ENCODE measurements around the gene SMYD3. TPM values are rescaled to one million over a fixed set of nuclear protein-coding genes. Genes with fewer than 3 reads are reported as not detected.
A peak's percentile ranks its signal among the peaks of the same experiment; 100 is the strongest.

SMYD3 gene
- total and polyA plus RNA-seq, 9 of the 15 experiments (the other 6 are each of a cell fraction or from before 2014, with no cell fraction given), result 128 to 440 (median 197) TPM

DNA sequence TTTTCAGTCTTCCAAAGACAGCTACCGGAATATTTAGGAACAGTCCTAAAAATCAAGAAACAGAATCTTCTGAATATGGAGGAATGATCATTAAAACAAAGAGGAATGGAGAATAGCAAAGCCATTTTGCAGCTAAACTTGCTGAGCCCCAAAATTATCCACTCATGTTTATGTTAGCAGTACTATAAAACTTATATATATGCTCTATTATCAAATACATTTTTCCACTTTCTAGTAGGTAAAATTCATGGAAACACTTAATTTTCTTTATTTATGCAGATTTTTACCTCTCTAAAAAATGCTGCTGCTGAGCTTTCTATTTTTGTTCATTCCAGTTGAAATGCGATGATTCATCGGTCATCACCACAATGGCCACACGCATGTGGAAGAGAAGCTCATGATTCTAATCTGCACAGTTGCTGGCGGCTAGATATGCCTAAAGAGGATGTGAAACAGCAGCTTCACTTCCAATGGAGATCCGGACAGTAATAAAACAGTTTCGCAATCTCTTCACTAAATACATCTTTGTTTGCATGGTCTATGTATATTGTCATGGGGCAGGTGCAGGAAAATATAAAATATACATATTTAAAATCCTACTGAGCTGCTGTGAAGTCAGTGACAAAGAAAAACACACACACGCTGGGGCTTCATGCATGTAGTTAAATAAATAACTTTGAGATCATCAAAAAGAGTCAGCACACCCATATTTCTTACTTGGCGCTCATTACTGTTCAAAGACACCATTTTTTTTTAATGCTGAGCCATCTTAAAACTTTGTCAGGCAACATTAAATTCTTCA lies 292.2 kb downstream of the SMYD3 start (continued):
- TF ChIP-seq, protein P1, sequence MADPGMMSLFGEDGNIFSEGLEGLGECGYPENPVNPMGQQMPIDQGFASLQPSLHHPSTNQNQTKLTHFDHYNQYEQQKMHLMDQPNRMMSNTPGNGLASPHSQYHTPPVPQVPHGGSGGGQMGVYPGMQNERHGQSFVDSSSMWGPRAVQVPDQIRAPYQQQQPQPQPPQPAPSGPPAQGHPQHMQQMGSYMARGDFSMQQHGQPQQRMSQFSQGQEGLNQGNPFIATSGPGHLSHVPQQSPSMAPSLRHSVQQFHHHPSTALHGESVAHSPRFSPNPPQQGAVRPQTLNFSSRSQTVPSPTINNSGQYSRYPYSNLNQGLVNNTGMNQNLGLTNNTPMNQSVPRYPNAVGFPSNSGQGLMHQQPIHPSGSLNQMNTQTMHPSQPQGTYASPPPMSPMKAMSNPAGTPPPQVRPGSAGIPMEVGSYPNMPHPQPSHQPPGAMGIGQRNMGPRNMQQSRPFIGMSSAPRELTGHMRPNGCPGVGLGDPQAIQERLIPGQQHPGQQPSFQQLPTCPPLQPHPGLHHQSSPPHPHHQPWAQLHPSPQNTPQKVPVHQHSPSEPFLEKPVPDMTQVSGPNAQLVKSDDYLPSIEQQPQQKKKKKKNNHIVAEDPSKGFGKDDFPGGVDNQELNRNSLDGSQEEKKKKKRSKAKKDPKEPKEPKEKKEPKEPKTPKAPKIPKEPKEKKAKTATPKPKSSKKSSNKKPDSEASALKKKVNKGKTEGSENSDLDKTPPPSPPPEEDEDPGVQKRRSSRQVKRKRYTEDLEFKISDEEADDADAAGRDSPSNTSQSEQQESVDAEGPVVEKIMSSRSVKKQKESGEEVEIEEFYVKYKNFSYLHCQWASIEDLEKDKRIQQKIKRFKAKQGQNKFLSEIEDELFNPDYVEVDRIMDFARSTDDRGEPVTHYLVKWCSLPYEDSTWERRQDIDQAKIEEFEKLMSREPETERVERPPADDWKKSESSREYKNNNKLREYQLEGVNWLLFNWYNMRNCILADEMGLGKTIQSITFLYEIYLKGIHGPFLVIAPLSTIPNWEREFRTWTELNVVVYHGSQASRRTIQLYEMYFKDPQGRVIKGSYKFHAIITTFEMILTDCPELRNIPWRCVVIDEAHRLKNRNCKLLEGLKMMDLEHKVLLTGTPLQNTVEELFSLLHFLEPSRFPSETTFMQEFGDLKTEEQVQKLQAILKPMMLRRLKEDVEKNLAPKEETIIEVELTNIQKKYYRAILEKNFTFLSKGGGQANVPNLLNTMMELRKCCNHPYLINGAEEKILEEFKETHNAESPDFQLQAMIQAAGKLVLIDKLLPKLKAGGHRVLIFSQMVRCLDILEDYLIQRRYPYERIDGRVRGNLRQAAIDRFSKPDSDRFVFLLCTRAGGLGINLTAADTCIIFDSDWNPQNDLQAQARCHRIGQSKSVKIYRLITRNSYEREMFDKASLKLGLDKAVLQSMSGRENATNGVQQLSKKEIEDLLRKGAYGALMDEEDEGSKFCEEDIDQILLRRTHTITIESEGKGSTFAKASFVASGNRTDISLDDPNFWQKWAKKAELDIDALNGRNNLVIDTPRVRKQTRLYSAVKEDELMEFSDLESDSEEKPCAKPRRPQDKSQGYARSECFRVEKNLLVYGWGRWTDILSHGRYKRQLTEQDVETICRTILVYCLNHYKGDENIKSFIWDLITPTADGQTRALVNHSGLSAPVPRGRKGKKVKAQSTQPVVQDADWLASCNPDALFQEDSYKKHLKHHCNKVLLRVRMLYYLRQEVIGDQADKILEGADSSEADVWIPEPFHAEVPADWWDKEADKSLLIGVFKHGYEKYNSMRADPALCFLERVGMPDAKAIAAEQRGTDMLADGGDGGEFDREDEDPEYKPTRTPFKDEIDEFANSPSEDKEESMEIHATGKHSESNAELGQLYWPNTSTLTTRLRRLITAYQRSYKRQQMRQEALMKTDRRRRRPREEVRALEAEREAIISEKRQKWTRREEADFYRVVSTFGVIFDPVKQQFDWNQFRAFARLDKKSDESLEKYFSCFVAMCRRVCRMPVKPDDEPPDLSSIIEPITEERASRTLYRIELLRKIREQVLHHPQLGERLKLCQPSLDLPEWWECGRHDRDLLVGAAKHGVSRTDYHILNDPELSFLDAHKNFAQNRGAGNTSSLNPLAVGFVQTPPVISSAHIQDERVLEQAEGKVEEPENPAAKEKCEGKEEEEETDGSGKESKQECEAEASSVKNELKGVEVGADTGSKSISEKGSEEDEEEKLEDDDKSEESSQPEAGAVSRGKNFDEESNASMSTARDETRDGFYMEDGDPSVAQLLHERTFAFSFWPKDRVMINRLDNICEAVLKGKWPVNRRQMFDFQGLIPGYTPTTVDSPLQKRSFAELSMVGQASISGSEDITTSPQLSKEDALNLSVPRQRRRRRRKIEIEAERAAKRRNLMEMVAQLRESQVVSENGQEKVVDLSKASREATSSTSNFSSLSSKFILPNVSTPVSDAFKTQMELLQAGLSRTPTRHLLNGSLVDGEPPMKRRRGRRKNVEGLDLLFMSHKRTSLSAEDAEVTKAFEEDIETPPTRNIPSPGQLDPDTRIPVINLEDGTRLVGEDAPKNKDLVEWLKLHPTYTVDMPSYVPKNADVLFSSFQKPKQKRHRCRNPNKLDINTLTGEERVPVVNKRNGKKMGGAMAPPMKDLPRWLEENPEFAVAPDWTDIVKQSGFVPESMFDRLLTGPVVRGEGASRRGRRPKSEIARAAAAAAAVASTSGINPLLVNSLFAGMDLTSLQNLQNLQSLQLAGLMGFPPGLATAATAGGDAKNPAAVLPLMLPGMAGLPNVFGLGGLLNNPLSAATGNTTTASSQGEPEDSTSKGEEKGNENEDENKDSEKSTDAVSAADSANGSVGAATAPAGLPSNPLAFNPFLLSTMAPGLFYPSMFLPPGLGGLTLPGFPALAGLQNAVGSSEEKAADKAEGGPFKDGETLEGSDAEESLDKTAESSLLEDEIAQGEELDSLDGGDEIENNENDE (IDR thresholded peaks at IDR 0.05; ENCODE audit: low read depth, low read length), result no peak
- peak; percentile 53; the same call in 1 of the 2 replicates for TF ChIP-seq BRD4 (IDR thresholded peaks at IDR 0.05)
- TF ChIP-seq, protein P2, sequence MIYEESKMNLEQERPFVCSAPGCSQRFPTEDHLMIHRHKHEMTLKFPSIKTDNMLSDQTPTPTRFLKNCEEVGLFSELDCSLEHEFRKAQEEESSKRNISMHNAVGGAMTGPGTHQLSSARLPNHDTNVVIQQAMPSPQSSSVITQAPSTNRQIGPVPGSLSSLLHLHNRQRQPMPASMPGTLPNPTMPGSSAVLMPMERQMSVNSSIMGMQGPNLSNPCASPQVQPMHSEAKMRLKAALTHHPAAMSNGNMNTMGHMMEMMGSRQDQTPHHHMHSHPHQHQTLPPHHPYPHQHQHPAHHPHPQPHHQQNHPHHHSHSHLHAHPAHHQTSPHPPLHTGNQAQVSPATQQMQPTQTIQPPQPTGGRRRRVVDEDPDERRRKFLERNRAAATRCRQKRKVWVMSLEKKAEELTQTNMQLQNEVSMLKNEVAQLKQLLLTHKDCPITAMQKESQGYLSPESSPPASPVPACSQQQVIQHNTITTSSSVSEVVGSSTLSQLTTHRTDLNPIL (CRISPR knock-in tag; IDR thresholded peaks at IDR 0.05), result no peak
- TF ChIP-seq CAMTA2 (CRISPR knock-in tag; conservative IDR thresholded peaks at IDR 0.05), result no peak
- TF ChIP-seq, protein P3, sequence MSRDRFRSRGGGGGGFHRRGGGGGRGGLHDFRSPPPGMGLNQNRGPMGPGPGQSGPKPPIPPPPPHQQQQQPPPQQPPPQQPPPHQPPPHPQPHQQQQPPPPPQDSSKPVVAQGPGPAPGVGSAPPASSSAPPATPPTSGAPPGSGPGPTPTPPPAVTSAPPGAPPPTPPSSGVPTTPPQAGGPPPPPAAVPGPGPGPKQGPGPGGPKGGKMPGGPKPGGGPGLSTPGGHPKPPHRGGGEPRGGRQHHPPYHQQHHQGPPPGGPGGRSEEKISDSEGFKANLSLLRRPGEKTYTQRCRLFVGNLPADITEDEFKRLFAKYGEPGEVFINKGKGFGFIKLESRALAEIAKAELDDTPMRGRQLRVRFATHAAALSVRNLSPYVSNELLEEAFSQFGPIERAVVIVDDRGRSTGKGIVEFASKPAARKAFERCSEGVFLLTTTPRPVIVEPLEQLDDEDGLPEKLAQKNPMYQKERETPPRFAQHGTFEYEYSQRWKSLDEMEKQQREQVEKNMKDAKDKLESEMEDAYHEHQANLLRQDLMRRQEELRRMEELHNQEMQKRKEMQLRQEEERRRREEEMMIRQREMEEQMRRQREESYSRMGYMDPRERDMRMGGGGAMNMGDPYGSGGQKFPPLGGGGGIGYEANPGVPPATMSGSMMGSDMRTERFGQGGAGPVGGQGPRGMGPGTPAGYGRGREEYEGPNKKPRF (IDR thresholded peaks at IDR 0.05; ENCODE audit: low read depth, low read length), result no peak
- TF ChIP-seq, protein P4, sequence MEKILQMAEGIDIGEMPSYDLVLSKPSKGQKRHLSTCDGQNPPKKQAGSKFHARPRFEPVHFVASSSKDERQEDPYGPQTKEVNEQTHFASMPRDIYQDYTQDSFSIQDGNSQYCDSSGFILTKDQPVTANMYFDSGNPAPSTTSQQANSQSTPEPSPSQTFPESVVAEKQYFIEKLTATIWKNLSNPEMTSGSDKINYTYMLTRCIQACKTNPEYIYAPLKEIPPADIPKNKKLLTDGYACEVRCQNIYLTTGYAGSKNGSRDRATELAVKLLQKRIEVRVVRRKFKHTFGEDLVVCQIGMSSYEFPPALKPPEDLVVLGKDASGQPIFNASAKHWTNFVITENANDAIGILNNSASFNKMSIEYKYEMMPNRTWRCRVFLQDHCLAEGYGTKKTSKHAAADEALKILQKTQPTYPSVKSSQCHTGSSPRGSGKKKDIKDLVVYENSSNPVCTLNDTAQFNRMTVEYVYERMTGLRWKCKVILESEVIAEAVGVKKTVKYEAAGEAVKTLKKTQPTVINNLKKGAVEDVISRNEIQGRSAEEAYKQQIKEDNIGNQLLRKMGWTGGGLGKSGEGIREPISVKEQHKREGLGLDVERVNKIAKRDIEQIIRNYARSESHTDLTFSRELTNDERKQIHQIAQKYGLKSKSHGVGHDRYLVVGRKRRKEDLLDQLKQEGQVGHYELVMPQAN (IDR thresholded peaks at IDR 0.05; ENCODE audit: borderline replicate concordance), result no peak
- no peak for TF ChIP-seq POLR2G (IDR thresholded peaks at IDR 0.05; ENCODE audit: low read depth, low read length)
- no peak for TF ChIP-seq ZNF780A (CRISPR knock-in tag; IDR thresholded peaks at IDR 0.05)

All from K562 (cell line).